D721Med (cell line): ENCODE data around the gene DPP10.
"Not testable (repeated sequence)": the region's sequence is repeated elsewhere in the genome, so short reads cannot be mapped to it uniquely, and the experiment has no call there.

ENCODE experiments used
- DNase-seq: peaks from one replicate; pipeline ENCODE4 v3.0.0; 2011; ENCODE audit warnings: low spot score; ENCODE audit not compliant: insufficient read length
- FAIRE-seq: peaks from 2 replicates; lab custom pipeline; 2011; peaks lifted over from hg19 to GRCh38; lab: Jason Lieb, UNC
- CTCF ChIP-seq: IDR thresholded peaks from 2 replicates; pipeline ENCODE4 v1.5.1; 2012; ENCODE audit warnings: mild to moderate bottlenecking, control low read depth; ENCODE audit not compliant: insufficient read depth; ENCODE audit errors: missing control alignments

The DPP10 gene

GRCh38 chr2:114442510-114442909, at the start of gene DPP10:
TSS of gene DPP10 (plus strand) at chr2:114442641.
- FAIRE-seq (no peak), DNase-seq (no peak)
- no peak for TF ChIP-seq CTCF

GRCh38 chr2:114400890-114401289, 41.6 kb upstream of the DPP10 start:
- DNase-seq = no peak
- TF ChIP-seq CTCF = no peak
- no peak for FAIRE-seq

GRCh38 chr2:114405247-114406116, 37.0 kb upstream of the DPP10 start:
- no peak for FAIRE-seq
- no peak for TF ChIP-seq CTCF
- no peak for DNase-seq

GRCh38 chr2:114406347-114406746, 36.1 kb upstream of the DPP10 start:
- no peak for FAIRE-seq
- no peak for DNase-seq
- TF ChIP-seq CTCF = no peak

- FAIRE-seq, DNase-seq: not testable (repeated sequence)
Observed at GRCh38 chr2:114407353-114407752, 35.1 kb upstream of the DPP10 start.

- DNase-seq = no peak
- TF ChIP-seq CTCF = no peak
- FAIRE-seq = no peak
Observed at GRCh38 chr2:114421781-114422180, 20.7 kb upstream of the DPP10 start.

- no peak for TF ChIP-seq CTCF
- DNase-seq (no peak), FAIRE-seq (no peak)
Observed at GRCh38 chr2:114424699-114425098, 17.7 kb upstream of the DPP10 start.
